ENCODE measurements around the gene CPED1. TPM values are rescaled to one million over a fixed set of nuclear protein-coding genes. Genes with fewer than 3 reads are reported as not detected.

Gene CPED1
- 28.6 and 29.9 TPM in 2 replicates for total RNA-seq (2012; rRNA removed)

- H3K9ac ChIP-seq (ENCODE audit: low read depth, low read length) = peak within 1 kb of the TSS; percentile 87
- no peaks in the 10 kb centered on the region for H3K9me3 ChIP-seq (replicated peaks; ENCODE audit: low read length)
- H3K27me3 ChIP-seq (ENCODE audit: control insufficient read depth, insufficient read depth, low read length) = no peaks in the 10 kb centered on the region
These were observed at the start of gene CPED1 for GRCh38 chr7:120988591-120989256. TSS of gene CPED1 (plus strand) at chr7:120988711. CDS start at chr7:120989622, 911 bp downstream.

GRCh38 chr7:120939345-120939744, 49.2 kb upstream of the CPED1 start:
- Histone ChIP-seq H3K4me2 (ENCODE audit: low read length) (no peak overlapping the region), H3K4me3 (ENCODE audit: low read length) (no peak overlapping the region), H3K36me3 (ENCODE audit: insufficient read depth, low read length) (no peaks in the 10 kb centered on the region), H3K27me3 (ENCODE audit: control insufficient read depth, insufficient read depth, low read length) (no peaks in the 10 kb centered on the region), H3K9me3 (replicated peaks; ENCODE audit: low read length) (no peaks in the 10 kb centered on the region), H3K9ac (ENCODE audit: low read depth, low read length) (no peak overlapping the region), H3K4me1 (ENCODE audit: control insufficient read depth, insufficient read depth, low read length) (no peaks in the 10 kb centered on the region)

More at GRCh38 chr7:120988591-120989256, at the start of gene CPED1:
- Histone ChIP-seq H3K4me1 (ENCODE audit: control insufficient read depth, insufficient read depth, low read length) (peaks cover 42% of the 10 kb centered on the region), H3K36me3 (ENCODE audit: insufficient read depth, low read length) (no peaks in the 10 kb centered on the region), H3K4me3 (ENCODE audit: low read length) (peak within 1 kb of the TSS; percentile 70), H3K4me2 (ENCODE audit: low read length) (peak within 1 kb of the TSS; percentile 88)

- H3K27me3 ChIP-seq (ENCODE audit: control insufficient read depth, insufficient read depth, low read length) = peaks cover 3% of the 10 kb centered on the region
- no peaks in the 10 kb centered on the region for H3K36me3 ChIP-seq (ENCODE audit: insufficient read depth, low read length)
- no peaks in the 10 kb centered on the region for H3K9me3 ChIP-seq (replicated peaks; ENCODE audit: low read length)
- no peak overlapping the region for H3K4me2 ChIP-seq (ENCODE audit: low read length)
- no peak overlapping the region for H3K9ac ChIP-seq (ENCODE audit: low read depth, low read length)
- no peaks in the 10 kb centered on the region for H3K4me1 ChIP-seq (ENCODE audit: control insufficient read depth, insufficient read depth, low read length)
- no peak overlapping the region for H3K4me3 ChIP-seq (ENCODE audit: low read length)
These were observed 47.4 kb upstream of the CPED1 start for GRCh38 chr7:120941064-120941463.

- no peaks in the 10 kb centered on the region for H3K36me3 ChIP-seq (ENCODE audit: insufficient read depth, low read length)
- no peak overlapping the region for H3K4me3 ChIP-seq (ENCODE audit: low read length)
- no peaks in the 10 kb centered on the region for H3K9me3 ChIP-seq (replicated peaks; ENCODE audit: low read length)
- no peaks in the 10 kb centered on the region for H3K4me1 ChIP-seq (ENCODE audit: control insufficient read depth, insufficient read depth, low read length)
- no peak overlapping the region for H3K4me2 ChIP-seq (ENCODE audit: low read length)
- H3K9ac ChIP-seq (ENCODE audit: low read depth, low read length) = no peak overlapping the region
- peaks cover 3% of the 10 kb centered on the region for H3K27me3 ChIP-seq (ENCODE audit: control insufficient read depth, insufficient read depth, low read length)
These were observed 46.7 kb upstream of the CPED1 start for GRCh38 chr7:120941856-120942255.

GRCh38 chr7:120942861-120943260, 45.6 kb upstream of the CPED1 start:
- H3K4me2 ChIP-seq (ENCODE audit: low read length) = no peak overlapping the region
- H3K9ac ChIP-seq (ENCODE audit: low read depth, low read length) = no peak overlapping the region
- H3K27me3 ChIP-seq (ENCODE audit: control insufficient read depth, insufficient read depth, low read length) = peaks cover 3% of the 10 kb centered on the region
- H3K36me3 ChIP-seq (ENCODE audit: insufficient read depth, low read length) = no peaks in the 10 kb centered on the region
- no peaks in the 10 kb centered on the region for H3K4me1 ChIP-seq (ENCODE audit: control insufficient read depth, insufficient read depth, low read length)
- no peak overlapping the region for H3K4me3 ChIP-seq (ENCODE audit: low read length)
- H3K9me3 ChIP-seq (replicated peaks; ENCODE audit: low read length) = no peaks in the 10 kb centered on the region

GRCh38 chr7:120944826-120945562, 43.5 kb upstream of the CPED1 start:
- Histone ChIP-seq H3K27me3 (ENCODE audit: control insufficient read depth, insufficient read depth, low read length) (peaks cover 3% of the 10 kb centered on the region), H3K9ac (ENCODE audit: low read depth, low read length) (no peak overlapping the region), H3K9me3 (replicated peaks; ENCODE audit: low read length) (no peaks in the 10 kb centered on the region), H3K4me1 (ENCODE audit: control insufficient read depth, insufficient read depth, low read length) (peaks cover 4% of the 10 kb centered on the region), H3K36me3 (ENCODE audit: insufficient read depth, low read length) (no peaks in the 10 kb centered on the region), H3K4me2 (ENCODE audit: low read length) (no peak overlapping the region), H3K4me3 (ENCODE audit: low read length) (no peak overlapping the region)

GRCh38 chr7:120947980-120948379, 40.5 kb upstream of the CPED1 start:
- no peak overlapping the region for H3K4me3 ChIP-seq (ENCODE audit: low read length)
- peaks cover 3% of the 10 kb centered on the region for H3K27me3 ChIP-seq (ENCODE audit: control insufficient read depth, insufficient read depth, low read length)
- H3K9me3 ChIP-seq (replicated peaks; ENCODE audit: low read length) = no peaks in the 10 kb centered on the region
- peaks cover 9% of the 10 kb centered on the region for H3K4me1 ChIP-seq (ENCODE audit: control insufficient read depth, insufficient read depth, low read length)
- H3K36me3 ChIP-seq (ENCODE audit: insufficient read depth, low read length) = no peaks in the 10 kb centered on the region
- no peak overlapping the region for H3K4me2 ChIP-seq (ENCODE audit: low read length)
- H3K9ac ChIP-seq (ENCODE audit: low read depth, low read length) = no peak overlapping the region

- H3K9ac ChIP-seq (ENCODE audit: low read depth, low read length) = peak overlapping the region; percentile 28
- no peaks in the 10 kb centered on the region for H3K9me3 ChIP-seq (replicated peaks; ENCODE audit: low read length)
- H3K4me1 ChIP-seq (ENCODE audit: control insufficient read depth, insufficient read depth, low read length) = peaks cover 9% of the 10 kb centered on the region
- peaks cover 3% of the 10 kb centered on the region for H3K27me3 ChIP-seq (ENCODE audit: control insufficient read depth, insufficient read depth, low read length)
- H3K4me2 ChIP-seq (ENCODE audit: low read length) = peak overlapping the region; percentile 93
- H3K36me3 ChIP-seq (ENCODE audit: insufficient read depth, low read length) = peaks cover 7% of the 10 kb centered on the region
- H3K4me3 ChIP-seq (ENCODE audit: low read length) = peak overlapping the region; percentile 92
These were observed 39.1 kb upstream of the CPED1 start for GRCh38 chr7:120949393-120949911.

GRCh38 chr7:120949998-120950538, 38.4 kb upstream of the CPED1 start:
- peaks cover 9% of the 10 kb centered on the region for H3K4me1 ChIP-seq (ENCODE audit: control insufficient read depth, insufficient read depth, low read length)
- peaks cover 3% of the 10 kb centered on the region for H3K27me3 ChIP-seq (ENCODE audit: control insufficient read depth, insufficient read depth, low read length)
- H3K9me3 ChIP-seq (replicated peaks; ENCODE audit: low read length) = no peaks in the 10 kb centered on the region
- peaks cover 13% of the 10 kb centered on the region for H3K36me3 ChIP-seq (ENCODE audit: insufficient read depth, low read length)
- peak overlapping the region; percentile 92 for H3K4me3 ChIP-seq (ENCODE audit: low read length)
- peak overlapping the region; percentile 93 for H3K4me2 ChIP-seq (ENCODE audit: low read length)
- peak overlapping the region; percentile 28 for H3K9ac ChIP-seq (ENCODE audit: low read depth, low read length)

GRCh38 chr7:120950539-120951308, 37.8 kb upstream of the CPED1 start, which contains the start of gene ING3:
TSS of gene ING3 (plus strand) at chr7:120950777. CDS start at chr7:120950897, 120 bp downstream.
- Histone ChIP-seq H3K4me2 (ENCODE audit: low read length) (peak within 1 kb of the TSS; percentile 96), H3K36me3 (ENCODE audit: insufficient read depth, low read length) (peaks cover 18% of the 10 kb centered on the region), H3K9me3 (replicated peaks; ENCODE audit: low read length) (no peaks in the 10 kb centered on the region), H3K4me1 (ENCODE audit: control insufficient read depth, insufficient read depth, low read length) (peaks cover 9% of the 10 kb centered on the region), H3K9ac (ENCODE audit: low read depth, low read length) (peak within 1 kb of the TSS; percentile 99), H3K4me3 (ENCODE audit: low read length) (peak within 1 kb of the TSS; percentile 92), H3K27me3 (ENCODE audit: control insufficient read depth, insufficient read depth, low read length) (peaks cover 3% of the 10 kb centered on the region)

GRCh38 chr7:120951309-120951699, 37.2 kb upstream of the CPED1 start:
- Histone ChIP-seq H3K27me3 (ENCODE audit: control insufficient read depth, insufficient read depth, low read length) (no peaks in the 10 kb centered on the region), H3K9ac (ENCODE audit: low read depth, low read length) (peak overlapping the region; percentile 99), H3K4me2 (ENCODE audit: low read length) (peak overlapping the region; percentile 96), H3K4me1 (ENCODE audit: control insufficient read depth, insufficient read depth, low read length) (peaks cover 9% of the 10 kb centered on the region), H3K4me3 (ENCODE audit: low read length) (peak overlapping the region; percentile 92), H3K36me3 (ENCODE audit: insufficient read depth, low read length) (peaks cover 24% of the 10 kb centered on the region), H3K9me3 (replicated peaks; ENCODE audit: low read length) (no peaks in the 10 kb centered on the region)

Data from skeletal muscle satellite cell (primary cell).